Retinal pigment epithelial cell (primary cell): Measurements from ENCODE around the gene VAV2.
A peak's percentile ranks its signal among the peaks of the same experiment; 100 is the strongest.

Source experiments
- DNase-seq: peaks from one replicate; pipeline ENCODE4 v3.0.0-alpha.2; 2010; ENCODE audit warnings: low read depth
- H3K4me3 ChIP-seq: 2 replicates; pipeline ENCODE4 v1.5.1; 2011; ENCODE audit warnings: mild to moderate bottlenecking, low read length, control low read depth, moderate library complexity
- TF ChIP-seq, protein P1 (sequence below): conservative IDR thresholded peaks from 2 replicates; pipeline ENCODE4 v1.5.1; 2011; ENCODE audit warnings: low read depth, low read length, control low read depth, inconsistent platforms

Gene VAV2

DNA sequence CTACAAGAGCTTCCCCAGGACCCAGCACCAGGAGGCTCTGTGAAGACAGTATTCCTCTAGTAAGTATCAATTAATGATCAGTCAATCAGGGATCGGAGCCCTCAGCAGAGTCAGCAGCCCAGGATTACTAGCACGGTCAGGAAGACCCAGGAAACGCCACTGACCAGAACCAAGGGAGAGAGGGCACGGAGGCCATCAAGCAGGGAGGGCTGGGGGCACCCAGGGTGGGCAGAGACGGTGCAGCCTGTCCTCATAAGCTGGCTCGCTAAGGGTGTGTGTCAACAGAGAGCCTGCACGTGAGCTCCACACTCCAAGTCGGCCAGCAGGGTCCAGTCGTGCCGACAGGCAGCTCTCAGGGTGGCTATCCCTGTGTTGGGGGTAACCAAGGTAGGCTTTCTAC, 29.0 kb downstream of the VAV2 start:
- TF ChIP-seq, protein P1, sequence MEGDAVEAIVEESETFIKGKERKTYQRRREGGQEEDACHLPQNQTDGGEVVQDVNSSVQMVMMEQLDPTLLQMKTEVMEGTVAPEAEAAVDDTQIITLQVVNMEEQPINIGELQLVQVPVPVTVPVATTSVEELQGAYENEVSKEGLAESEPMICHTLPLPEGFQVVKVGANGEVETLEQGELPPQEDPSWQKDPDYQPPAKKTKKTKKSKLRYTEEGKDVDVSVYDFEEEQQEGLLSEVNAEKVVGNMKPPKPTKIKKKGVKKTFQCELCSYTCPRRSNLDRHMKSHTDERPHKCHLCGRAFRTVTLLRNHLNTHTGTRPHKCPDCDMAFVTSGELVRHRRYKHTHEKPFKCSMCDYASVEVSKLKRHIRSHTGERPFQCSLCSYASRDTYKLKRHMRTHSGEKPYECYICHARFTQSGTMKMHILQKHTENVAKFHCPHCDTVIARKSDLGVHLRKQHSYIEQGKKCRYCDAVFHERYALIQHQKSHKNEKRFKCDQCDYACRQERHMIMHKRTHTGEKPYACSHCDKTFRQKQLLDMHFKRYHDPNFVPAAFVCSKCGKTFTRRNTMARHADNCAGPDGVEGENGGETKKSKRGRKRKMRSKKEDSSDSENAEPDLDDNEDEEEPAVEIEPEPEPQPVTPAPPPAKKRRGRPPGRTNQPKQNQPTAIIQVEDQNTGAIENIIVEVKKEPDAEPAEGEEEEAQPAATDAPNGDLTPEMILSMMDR = no peak
- DNase-seq = no peak
- no peak overlapping the region for H3K4me3 ChIP-seq

GRCh38 chr9:133962341-133962740, 29.8 kb downstream of the VAV2 start:
- TF ChIP-seq, protein P1 = no peak
- DNase-seq = no peak
- H3K4me3 ChIP-seq = no peak overlapping the region

DNA sequence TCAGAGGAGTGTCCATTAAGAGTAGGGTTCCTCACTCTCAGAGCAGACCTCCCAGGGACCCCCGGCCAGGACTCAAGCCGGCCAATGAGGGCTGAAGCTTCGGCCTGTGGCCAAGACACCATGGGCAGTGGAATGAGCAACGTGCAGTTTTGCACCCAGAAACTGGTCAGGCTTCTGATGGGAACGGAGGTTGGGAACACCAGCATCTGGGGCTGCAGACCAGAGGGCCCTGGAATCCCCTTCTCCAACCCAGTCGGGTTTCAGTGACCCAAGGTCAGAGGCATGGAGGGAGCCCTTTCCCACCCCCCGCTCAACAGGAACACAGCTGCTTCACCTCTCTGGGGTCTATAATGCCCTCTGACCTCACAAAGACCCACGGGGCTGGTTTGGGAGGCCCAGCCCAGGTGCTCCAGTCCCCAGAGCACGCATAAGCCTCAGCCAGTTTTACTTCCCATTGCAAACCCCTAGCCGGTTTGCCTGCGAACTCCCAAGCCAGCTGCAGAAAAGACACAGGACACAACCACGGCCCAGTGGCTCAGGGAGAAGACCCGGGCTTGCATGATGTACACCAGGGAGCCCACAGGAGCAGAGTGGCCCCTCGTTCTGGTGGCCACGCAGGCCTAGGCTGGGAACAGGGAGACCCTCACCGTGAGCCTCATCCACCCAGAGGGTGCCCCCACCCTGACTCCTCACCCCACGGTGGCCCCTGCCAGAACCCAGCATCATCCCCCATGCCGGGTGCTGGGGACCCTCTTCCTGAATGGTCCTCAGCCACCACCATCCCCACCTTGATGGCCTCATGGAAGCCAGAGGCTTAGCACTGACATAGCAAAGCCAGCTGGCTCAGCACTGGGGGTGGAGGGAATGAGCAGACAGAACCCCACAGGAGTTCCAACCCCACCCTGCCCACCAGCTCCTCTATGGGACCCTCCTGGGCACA, 30.6 kb downstream of the VAV2 start:
- TF ChIP-seq, protein P1 = no peak
- no peak for DNase-seq
- H3K4me3 ChIP-seq = no peak overlapping the region

DNA sequence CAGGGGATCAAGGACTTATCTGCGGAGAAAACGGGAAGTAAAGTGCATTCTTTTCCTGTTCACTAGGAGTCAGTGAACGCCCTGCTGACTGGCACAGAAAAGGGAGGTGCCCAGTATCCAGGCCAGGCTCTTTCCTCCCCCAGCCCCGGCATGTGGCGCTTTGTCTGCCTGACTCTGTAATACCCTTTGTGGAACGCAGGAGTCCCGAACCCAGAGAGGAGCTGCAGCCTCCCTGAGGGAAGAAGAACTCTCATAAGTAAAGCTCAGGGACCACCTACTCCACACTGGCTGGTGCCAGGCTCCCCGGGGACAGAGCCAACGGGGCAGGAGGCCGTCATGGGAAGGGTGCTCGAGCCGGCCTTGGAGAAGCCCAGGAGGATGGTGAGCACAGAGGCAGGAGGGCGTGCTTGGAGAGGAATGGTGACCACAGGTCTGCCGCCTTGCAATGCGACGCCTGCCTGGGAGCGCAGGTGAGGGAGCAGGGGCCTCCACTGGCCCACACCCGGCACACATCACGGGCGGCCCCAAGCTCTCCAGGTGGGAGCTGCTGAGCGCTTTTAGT, 31.5 kb downstream of the VAV2 start:
- TF ChIP-seq, protein P1 = peak; percentile 23
- H3K4me3 ChIP-seq = no peak overlapping the region
- DNase-seq = peak; percentile 63

DNA sequence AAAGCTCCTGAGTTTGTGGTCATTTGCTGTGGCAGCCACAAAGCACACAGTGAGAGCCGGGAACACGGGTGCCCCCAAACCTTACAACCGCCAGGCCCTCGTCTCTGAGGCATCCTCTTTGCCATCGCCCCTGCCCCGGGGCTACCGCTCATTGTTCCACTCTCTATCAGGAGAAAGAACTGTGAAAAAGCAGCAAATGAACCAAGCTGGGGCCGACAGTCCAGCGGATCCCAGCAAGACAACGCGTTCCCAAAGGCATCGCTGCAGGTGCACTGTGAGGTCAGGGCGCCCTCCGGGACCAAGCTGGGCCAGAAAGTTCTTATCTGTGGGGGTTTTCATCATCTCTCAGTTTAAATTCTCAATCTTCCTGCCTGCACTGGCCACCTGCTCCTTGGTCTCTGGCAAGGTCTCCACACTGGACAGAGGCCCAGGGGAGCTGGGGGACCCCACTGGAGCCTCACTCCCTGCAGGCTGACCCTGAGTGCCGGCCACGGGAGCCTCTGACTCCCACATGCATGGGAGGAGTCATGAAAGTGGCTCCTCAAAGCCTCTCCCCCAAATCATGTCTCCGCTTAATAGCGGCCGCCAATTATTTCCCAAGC, 32.1 kb downstream of the VAV2 start:
- DNase-seq = no peak
- TF ChIP-seq, protein P1 = no peak
- H3K4me3 ChIP-seq = no peak overlapping the region

DNA sequence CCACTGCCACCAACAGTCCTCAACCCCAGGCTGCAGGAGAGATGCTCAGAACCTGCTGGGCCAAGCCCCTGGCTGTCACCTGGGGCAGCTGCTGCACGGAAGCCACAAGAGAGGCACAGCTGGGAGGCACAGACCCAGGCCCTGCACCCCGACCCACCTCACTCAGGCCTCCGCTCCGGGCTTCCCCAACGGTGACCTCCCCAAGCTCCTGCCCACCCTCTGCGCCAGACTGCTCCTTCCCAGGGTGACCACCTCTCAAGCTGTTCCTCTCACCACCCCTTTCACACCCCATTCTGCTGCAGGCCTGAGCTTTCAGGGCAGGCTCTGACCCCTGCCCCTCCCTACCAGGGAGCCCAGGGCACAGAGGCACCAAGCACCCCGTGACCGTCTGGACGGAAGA, 33.0 kb downstream of the VAV2 start:
- DNase-seq = no peak
- no peak overlapping the region for H3K4me3 ChIP-seq
- TF ChIP-seq, protein P1 = no peak
